Measurements from ENCODE around the gene RRAGD.
"Not testable (repeated sequence)": the region's sequence is repeated elsewhere in the genome, so short reads cannot be mapped to it uniquely, and the experiment has no call there.

DNA sequence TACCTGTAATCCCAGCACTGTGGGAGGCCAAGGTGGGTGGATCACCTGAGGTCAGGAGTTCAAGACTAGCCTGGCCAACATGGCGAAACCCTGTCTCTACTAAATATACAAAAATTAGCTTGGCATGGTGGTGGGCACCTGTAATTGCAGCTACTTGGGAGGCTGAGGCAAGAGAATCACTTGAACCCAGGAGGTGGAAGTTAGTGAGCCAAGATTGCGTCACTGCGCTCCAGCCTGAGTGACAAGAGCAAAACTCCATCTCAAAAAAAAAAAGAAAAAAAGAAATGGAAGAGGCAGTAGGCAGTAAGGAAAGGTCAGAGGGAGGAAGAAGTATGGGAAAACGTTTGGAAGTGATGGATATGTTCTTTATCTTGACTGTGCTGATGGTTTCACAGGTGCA, 14.2 kb downstream of the RRAGD start:
- TF ChIP-seq, protein P1, sequence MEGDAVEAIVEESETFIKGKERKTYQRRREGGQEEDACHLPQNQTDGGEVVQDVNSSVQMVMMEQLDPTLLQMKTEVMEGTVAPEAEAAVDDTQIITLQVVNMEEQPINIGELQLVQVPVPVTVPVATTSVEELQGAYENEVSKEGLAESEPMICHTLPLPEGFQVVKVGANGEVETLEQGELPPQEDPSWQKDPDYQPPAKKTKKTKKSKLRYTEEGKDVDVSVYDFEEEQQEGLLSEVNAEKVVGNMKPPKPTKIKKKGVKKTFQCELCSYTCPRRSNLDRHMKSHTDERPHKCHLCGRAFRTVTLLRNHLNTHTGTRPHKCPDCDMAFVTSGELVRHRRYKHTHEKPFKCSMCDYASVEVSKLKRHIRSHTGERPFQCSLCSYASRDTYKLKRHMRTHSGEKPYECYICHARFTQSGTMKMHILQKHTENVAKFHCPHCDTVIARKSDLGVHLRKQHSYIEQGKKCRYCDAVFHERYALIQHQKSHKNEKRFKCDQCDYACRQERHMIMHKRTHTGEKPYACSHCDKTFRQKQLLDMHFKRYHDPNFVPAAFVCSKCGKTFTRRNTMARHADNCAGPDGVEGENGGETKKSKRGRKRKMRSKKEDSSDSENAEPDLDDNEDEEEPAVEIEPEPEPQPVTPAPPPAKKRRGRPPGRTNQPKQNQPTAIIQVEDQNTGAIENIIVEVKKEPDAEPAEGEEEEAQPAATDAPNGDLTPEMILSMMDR (conservative IDR thresholded peaks at IDR 0.05; ENCODE audit: low read length): not testable (repeated sequence)
- not testable (repeated sequence) for TF ChIP-seq EZH2phosphoT487 (IDR thresholded peaks at IDR 0.05; ENCODE audit: borderline replicate concordance)
